ENCODE data around the gene GNG10. TPM values are rescaled to one million over a fixed set of nuclear protein-coding genes. Genes with fewer than 3 reads are reported as not detected.
A peak's percentile ranks its signal among the peaks of the same experiment; 100 is the strongest.

The GNG10 gene
- total and polyA plus RNA-seq, 9 of the 15 experiments (the other 6 are each of a cell fraction or from before 2014, with no cell fraction given): 13.1 to 37.8 (median 28.4) TPM

DNA sequence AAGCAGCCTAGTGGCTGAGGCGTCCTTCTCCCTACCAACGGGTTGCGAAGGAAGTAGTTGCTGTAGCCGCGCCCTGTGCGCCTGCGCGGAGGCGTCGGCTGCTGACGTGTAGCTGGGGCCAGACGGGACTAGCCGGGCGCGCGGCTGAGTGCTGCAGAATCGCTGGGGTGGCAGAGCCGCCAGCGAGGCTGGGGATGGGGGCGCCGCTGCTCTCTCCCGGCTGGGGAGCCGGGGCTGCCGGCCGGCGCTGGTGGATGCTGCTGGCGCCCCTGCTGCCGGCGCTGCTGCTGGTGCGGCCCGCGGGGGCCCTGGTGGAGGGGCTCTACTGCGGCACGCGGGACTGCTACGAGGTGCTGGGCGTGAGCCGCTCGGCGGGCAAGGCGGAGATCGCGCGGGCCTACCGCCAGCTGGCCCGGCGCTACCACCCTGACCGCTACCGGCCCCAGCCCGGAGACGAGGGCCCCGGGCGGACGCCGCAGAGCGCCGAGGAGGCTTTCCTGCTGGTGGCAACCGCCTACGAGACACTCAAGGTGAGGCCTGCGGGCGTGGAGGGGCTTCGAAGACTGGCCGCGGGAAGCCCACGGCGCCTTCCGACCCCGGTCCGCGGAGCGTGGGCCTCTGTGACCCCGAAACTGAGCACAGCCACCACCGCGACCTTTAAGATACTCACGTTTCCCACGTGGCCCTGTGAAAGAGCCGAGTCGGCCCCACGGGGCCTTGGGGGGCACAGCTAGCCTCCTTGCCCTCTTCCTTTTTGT is 30.0 kb upstream of the GNG10 start, which contains the start of gene DNAJC25 (continued):
- TF ChIP-seq ZBTB1 (CRISPR knock-in tag; IDR thresholded peaks at IDR 0.05; ENCODE audit: borderline replicate concordance, low read depth) (0 out of 2 replicates have a peak, but pooled peaks have one; percentile 46), BDP1 (IDR thresholded peaks at IDR 0.05; ENCODE audit: insufficient read depth, insufficient read length) (no peak), CHD2 (IDR thresholded peaks at IDR 0.05; ENCODE audit: low read depth, low read length) (no peak), KDM4B (IDR thresholded peaks at IDR 0.05; ENCODE audit: borderline replicate concordance in 2 of 2, low read depth in 1 of 2) (no peak; a peak in 1 of 4 replicates), IFI16 (CRISPR knock-in tag; IDR thresholded peaks at IDR 0.05) (no peak), ZNF174 (CRISPR knock-in tag; IDR thresholded peaks at IDR 0.05) (no peak), RBM22 (IDR thresholded peaks at IDR 0.05; ENCODE audit: low read depth, low read length, poor library complexity, severe bottlenecking) (peak; percentile 77), ZFX (CRISPR knock-in tag; IDR thresholded peaks at IDR 0.05) (peak; percentile 87), GABPA (tag; conservative IDR thresholded peaks at IDR 0.05; ENCODE audit: low read depth) (peak; percentile 71), NELFE (IDR thresholded peaks at IDR 0.05; ENCODE audit: insufficient read depth, insufficient read length) (no peak), EP400 (IDR thresholded peaks at IDR 0.05) (peak; percentile 74; the same call in 1 of the 2 replicates), MAZ (CRISPR knock-in tag; conservative IDR thresholded peaks at IDR 0.05 in 1 of 2, IDR thresholded peaks at IDR 0.05 in 1 of 2) (peak in 1 of 2 experiments; percentile 7; a peak in 2 of 4 replicates), MCM3 (IDR thresholded peaks at IDR 0.05) (no peak), RAD51 (IDR thresholded peaks at IDR 0.05; ENCODE audit: borderline replicate concordance, low read depth) (no peak), SRF (CRISPR knock-in tag; IDR thresholded peaks at IDR 0.05) (peak; percentile 9 to 23; a peak in 1 of 4 replicates), HSF4 (CRISPR knock-in tag; IDR thresholded peaks at IDR 0.05; ENCODE audit: borderline replicate concordance) (no peak), TAF9B (IDR thresholded peaks at IDR 0.05; ENCODE audit: partially characterized antibody) (peak; percentile 11), PTBP1 (IDR thresholded peaks at IDR 0.05; ENCODE audit: low read depth, low read length) (no peak), KDM5B (IDR thresholded peaks at IDR 0.05; ENCODE audit: insufficient replicate concordance, low read depth, low read length) (peak; percentile 98), XRCC3 (IDR thresholded peaks at IDR 0.05) (no peak), THRAP3 (IDR thresholded peaks at IDR 0.05; ENCODE audit: borderline replicate concordance) (no peak), HLTF (IDR thresholded peaks at IDR 0.05) (no peak), TFAM (CRISPR knock-in tag; conservative IDR thresholded peaks at IDR 0.05) (no peak), HIVEP1 (CRISPR knock-in tag; IDR thresholded peaks at IDR 0.05) (no peak), NONO (IDR thresholded peaks at IDR 0.05; ENCODE audit: low read depth in 2 of 2, low read length in 1 of 2) (peak; percentile 44 to 99; a peak in 3 of 4 replicates), TEAD4 (IDR thresholded peaks at IDR 0.05; ENCODE audit: low read length) (no peak), TEAD4 (CRISPR knock-in tag; IDR thresholded peaks at IDR 0.05; ENCODE audit: borderline replicate concordance) (no peak)
- TF ChIP-seq, protein P1, sequence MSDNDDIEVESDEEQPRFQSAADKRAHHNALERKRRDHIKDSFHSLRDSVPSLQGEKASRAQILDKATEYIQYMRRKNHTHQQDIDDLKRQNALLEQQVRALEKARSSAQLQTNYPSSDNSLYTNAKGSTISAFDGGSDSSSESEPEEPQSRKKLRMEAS (CRISPR knock-in tag; IDR thresholded peaks at IDR 0.05): peak; percentile 40; the same call in 1 of the 2 replicates

Data from K562 (cell line).